Measurements from ENCODE around the gene DMRT3. TPM values are rescaled to one million over a fixed set of nuclear protein-coding genes. Genes with fewer than 3 reads are reported as not detected.

DMRT3 gene
- total RNA-seq, 1 donor from 2014 or later, result not detected

DNA sequence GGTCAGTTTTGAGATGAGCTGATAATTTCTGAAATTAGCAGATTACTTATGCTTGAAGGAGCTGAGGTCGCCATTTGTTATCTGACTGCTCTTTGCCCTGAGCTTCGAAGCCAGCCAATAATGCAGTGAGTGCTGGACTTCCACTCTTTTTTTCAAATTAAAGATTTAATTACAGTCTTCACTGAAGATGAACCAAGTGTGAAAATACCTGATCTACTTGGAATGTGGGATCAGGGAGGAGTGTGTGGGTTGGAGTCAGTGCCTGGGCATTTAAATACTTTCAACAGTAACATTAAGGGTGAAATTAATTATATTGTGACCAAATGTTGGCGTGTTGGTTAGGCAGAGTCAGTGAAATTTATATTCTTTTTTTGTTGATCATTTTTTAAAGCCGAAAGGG lies 23.9 kb upstream of the DMRT3 start:
- intact Hi-C loops (cut with DNase I), result no loop called here
- Histone ChIP-seq H3K9me3 (no peaks in the 10 kb centered on the region), H3K4me1 (no peaks in the 10 kb centered on the region), H3K36me3 (no peaks in the 10 kb centered on the region), H3K4me3 (no peak overlapping the region), H3K27ac (no peak overlapping the region), H3K27me3 (peaks cover 57% of the 10 kb centered on the region)
- ATAC-seq (no peak), DNase-seq (no peak)
- TF ChIP-seq, protein P1, sequence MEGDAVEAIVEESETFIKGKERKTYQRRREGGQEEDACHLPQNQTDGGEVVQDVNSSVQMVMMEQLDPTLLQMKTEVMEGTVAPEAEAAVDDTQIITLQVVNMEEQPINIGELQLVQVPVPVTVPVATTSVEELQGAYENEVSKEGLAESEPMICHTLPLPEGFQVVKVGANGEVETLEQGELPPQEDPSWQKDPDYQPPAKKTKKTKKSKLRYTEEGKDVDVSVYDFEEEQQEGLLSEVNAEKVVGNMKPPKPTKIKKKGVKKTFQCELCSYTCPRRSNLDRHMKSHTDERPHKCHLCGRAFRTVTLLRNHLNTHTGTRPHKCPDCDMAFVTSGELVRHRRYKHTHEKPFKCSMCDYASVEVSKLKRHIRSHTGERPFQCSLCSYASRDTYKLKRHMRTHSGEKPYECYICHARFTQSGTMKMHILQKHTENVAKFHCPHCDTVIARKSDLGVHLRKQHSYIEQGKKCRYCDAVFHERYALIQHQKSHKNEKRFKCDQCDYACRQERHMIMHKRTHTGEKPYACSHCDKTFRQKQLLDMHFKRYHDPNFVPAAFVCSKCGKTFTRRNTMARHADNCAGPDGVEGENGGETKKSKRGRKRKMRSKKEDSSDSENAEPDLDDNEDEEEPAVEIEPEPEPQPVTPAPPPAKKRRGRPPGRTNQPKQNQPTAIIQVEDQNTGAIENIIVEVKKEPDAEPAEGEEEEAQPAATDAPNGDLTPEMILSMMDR (IDR thresholded peaks at IDR 0.05), result no peak

DNA sequence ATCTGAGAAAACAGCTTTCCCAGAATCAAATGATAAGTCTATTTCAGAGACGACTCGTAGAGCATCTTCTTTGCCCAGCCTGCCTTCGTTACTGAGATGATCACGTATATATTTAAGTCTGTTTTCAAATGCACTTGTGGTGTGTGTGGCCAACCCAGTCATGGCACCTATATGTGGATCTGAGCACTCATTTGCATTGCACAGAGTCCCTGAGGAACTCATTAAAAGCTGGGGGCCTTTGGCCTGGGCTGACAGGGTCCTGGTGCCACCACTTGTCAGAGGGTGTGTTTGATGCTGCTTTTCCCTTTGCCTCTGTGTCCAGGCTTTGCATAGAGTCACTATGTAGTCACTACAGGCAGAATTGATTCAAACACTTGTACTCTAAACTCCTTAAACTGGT lies 17.4 kb upstream of the DMRT3 start:
- DNase-seq (no peak), ATAC-seq (no peak)
- H3K36me3 ChIP-seq, result no peaks in the 10 kb centered on the region
- H3K4me3 ChIP-seq, result no peak overlapping the region
- TF ChIP-seq, protein P1 (IDR thresholded peaks at IDR 0.05), result no peak
- no peak overlapping the region for H3K27ac ChIP-seq
- no peaks in the 10 kb centered on the region for H3K9me3 ChIP-seq
- no peaks in the 10 kb centered on the region for H3K4me1 ChIP-seq
- peaks cover 64% of the 10 kb centered on the region for H3K27me3 ChIP-seq
- intact Hi-C loops (cut with DNase I), result no loop called here

DNA sequence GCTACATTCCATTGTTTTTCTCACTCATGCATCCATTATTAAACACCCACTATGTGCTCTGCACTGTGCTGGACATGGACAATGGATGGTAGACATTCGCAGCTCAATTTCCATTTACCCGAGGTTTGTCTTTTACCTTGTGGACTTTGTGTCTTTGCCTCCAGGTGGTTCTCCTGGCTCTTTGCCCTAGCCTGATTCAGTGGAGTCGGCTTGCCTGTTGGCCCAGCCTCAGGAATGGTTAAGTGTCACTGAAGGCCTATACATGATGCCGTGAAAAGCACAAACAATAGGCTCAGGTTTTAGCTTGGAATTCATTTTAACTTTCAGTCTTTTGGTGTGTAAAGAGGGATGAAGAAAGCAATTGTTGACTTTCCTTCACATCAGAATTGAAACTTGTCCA lies 16.5 kb upstream of the DMRT3 start:
- no peak overlapping the region for H3K27ac ChIP-seq
- ATAC-seq (no peak), DNase-seq (no peak)
- H3K27me3 ChIP-seq, result peaks cover 66% of the 10 kb centered on the region
- no peaks in the 10 kb centered on the region for H3K36me3 ChIP-seq
- no peaks in the 10 kb centered on the region for H3K9me3 ChIP-seq
- no peaks in the 10 kb centered on the region for H3K4me1 ChIP-seq
- intact Hi-C loops (cut with DNase I), result no loop called here
- TF ChIP-seq, protein P1 (IDR thresholded peaks at IDR 0.05), result no peak
- H3K4me3 ChIP-seq, result no peak overlapping the region

DNA sequence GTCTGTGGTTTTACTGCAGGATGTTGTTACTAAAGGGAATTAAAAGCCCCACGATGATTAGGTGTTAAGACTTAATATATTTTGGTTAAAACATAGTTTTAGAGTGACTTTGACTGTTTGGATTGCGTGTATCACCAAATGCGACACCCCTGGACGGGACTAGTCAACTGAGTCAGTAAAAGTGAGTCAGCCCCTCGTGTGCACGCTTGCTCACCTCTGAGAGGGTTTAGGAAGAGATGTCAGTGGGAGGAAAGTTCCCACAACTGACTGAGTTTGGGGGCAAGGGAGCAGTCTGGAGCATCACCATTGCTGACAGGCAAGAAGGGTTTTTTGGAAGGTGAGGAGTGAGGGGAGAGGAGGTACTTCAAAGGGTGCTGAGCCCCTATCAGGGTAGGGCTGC lies 14.4 kb upstream of the DMRT3 start:
- Histone ChIP-seq H3K27me3 (peaks cover 69% of the 10 kb centered on the region), H3K27ac (no peak overlapping the region), H3K36me3 (no peaks in the 10 kb centered on the region), H3K4me1 (no peaks in the 10 kb centered on the region), H3K4me3 (no peak overlapping the region), H3K9me3 (no peaks in the 10 kb centered on the region)
- TF ChIP-seq, protein P1 (IDR thresholded peaks at IDR 0.05), result no peak
- intact Hi-C loops (cut with DNase I), result no loop called here
- DNase-seq (no peak), ATAC-seq (no peak)

DNA sequence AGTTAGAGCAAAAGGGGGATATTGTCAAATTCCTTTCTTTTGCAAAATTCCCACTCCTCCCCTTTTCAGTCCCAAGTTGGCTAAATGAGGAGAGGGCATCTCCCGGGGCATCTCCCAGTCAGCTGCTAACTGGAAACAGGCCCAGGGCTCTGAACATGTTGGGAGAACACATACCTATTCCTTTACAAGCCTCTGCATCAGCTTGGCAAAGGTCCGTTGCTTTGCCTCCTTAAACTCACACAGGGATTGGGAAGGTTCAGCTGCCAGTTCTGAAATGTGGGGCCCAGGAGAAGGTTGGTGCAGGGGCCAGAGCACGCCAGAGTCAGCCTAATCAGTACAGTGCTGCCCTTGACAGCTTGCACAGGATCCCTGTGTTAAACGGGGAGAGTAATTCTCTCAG lies 11.0 kb upstream of the DMRT3 start:
- H3K27me3 ChIP-seq, result peaks cover 95% of the 10 kb centered on the region
- intact Hi-C loops (cut with DNase I), result no loop called here
- H3K27ac ChIP-seq, result no peak overlapping the region
- ATAC-seq (no peak), DNase-seq (no peak)
- H3K9me3 ChIP-seq, result no peaks in the 10 kb centered on the region
- H3K36me3 ChIP-seq, result no peaks in the 10 kb centered on the region
- H3K4me3 ChIP-seq, result no peak overlapping the region
- H3K4me1 ChIP-seq, result no peaks in the 10 kb centered on the region
- TF ChIP-seq, protein P1 (IDR thresholded peaks at IDR 0.05), result no peak

DNA sequence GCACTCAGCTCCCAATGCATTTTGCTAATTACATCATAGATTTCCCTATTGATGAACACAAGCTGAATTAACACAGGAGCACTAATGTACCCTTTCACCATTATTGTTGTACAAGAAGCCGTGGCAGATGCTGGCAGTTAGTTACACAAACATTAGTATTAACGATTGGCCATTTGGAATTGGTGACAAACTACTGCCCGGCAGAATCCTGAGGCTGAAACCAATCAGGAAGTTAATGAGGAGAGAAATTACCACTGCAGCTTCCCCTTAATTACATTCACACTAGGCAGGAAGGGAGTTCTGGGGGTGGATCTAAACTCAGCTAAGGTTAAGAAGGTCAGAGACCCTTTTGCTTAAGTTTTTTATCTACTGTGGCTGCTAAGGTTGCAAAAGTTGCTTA lies 9.6 kb upstream of the DMRT3 start:
- Histone ChIP-seq H3K4me1 (peaks cover 6% of the 10 kb centered on the region), H3K9me3 (no peaks in the 10 kb centered on the region), H3K36me3 (no peaks in the 10 kb centered on the region), H3K4me3 (no peak overlapping the region), H3K27me3 (peaks cover 98% of the 10 kb centered on the region), H3K27ac (no peak overlapping the region)
- no peak for DNase-seq
- ATAC-seq, result no peak
- TF ChIP-seq, protein P1 (IDR thresholded peaks at IDR 0.05), result no peak
- intact Hi-C loops (cut with DNase I), result no loop called here
